Ascending aorta (tissue), 2 donors: ENCODE results near the gene SLC25A6. TPM values are rescaled to one million over a fixed set of nuclear protein-coding genes. Genes with fewer than 3 reads are reported as not detected.
"Not testable (repeated sequence)": the region's sequence is repeated elsewhere in the genome, so short reads cannot be mapped to it uniquely, and the experiment has no call there.

Experiments
- DNase-seq, 2 donors: peaks; one replicate each; pipeline ENCODE4 v3.0.0-alpha.2; 2019; ENCODE audit warnings: low spot score in 2 of 2
- H3K27ac ChIP-seq, 2 donors: fragments of 200-600 bp; sonication (generic); one replicate each; pipeline ENCODE4 v1.5.1; 2016 to 2017; ENCODE audit warnings: mild to moderate bottlenecking in 1 of 2
- H3K27me3 ChIP-seq: fragments of 200-600 bp; sonication (generic); one replicate; pipeline ENCODE4 v1.5.1; 2017
- H3K36me3 ChIP-seq, 2 donors: fragments of 200-600 bp; sonication (generic); one replicate each; pipeline ENCODE4 v1.5.1; 2016
- H3K4me1 ChIP-seq, 2 donors: fragments of 200-600 bp; sonication (generic); one replicate each; pipeline ENCODE4 v1.5.1; 2016 to 2017; ENCODE audit warnings: mild to moderate bottlenecking in 1 of 2
- H3K4me3 ChIP-seq, 2 donors: fragments of 200-600 bp; sonication (generic); one replicate each; pipeline ENCODE4 v1.5.1; 2016 to 2017; ENCODE audit warnings: mild to moderate bottlenecking in 1 of 2
- H3K9me3 ChIP-seq, 2 donors: fragments of 200-600 bp; sonication (generic); one replicate each; pipeline ENCODE4 v1.5.1; 2016
- intact Hi-C: fragments of 100-400 bp; cut with DNase I; formaldehyde crosslinking; loops from one replicate; pipeline ENCODE4 v1.15.1; 2023
- total RNA-seq: library from RNA; depleted of rRNA; stranded (reverse); fragments of >200 nt; gene quantifications from one replicate; pipeline ENCODE4 v1.1.0, GENCODE V29; 2016
- TF ChIP-seq, protein P1 (sequence below), 3 experiments: fragments of 200-600 bp in 2 of 3; fragments of 450-650 bp in 1 of 3; sonication (generic) in 2 of 3; IDR thresholded peaks; one replicate each; pipeline ENCODE4 v1.5.1; 2016 to 2019; ENCODE audit warnings: antibody characterized with exemption in 3 of 3, mild to moderate bottlenecking in 1 of 3, moderate library complexity in 1 of 3

SLC25A6 gene
- total RNA-seq, 1 donor from 2014 or later, result 535 TPM

DNA sequence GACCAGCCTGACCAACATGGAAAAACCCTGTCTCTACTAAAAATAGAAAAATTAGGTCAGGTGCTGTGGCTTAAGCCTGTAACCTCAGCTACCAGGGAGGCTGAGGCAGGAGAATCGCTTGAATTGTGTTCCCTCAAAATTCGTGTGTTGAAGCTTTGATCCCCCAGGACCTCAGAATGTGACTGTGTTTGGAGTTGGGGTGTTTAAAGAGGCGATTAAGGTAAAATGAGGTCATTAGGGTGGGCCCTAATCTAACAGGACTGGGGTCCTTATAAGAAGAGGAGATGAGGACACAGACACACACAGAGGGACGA is 23.6 kb downstream of the SLC25A6 start:
- H3K4me1 ChIP-seq, result no peaks in the 10 kb centered on the region
- peaks cover 4 to 16% of the 10 kb centered on the region in 2 donors for H3K36me3 ChIP-seq
- H3K4me3 ChIP-seq, result no peak overlapping the region
- H3K27ac ChIP-seq, result no peak overlapping the region
- intact Hi-C loops, result no loop called here
- TF ChIP-seq, protein P1, sequence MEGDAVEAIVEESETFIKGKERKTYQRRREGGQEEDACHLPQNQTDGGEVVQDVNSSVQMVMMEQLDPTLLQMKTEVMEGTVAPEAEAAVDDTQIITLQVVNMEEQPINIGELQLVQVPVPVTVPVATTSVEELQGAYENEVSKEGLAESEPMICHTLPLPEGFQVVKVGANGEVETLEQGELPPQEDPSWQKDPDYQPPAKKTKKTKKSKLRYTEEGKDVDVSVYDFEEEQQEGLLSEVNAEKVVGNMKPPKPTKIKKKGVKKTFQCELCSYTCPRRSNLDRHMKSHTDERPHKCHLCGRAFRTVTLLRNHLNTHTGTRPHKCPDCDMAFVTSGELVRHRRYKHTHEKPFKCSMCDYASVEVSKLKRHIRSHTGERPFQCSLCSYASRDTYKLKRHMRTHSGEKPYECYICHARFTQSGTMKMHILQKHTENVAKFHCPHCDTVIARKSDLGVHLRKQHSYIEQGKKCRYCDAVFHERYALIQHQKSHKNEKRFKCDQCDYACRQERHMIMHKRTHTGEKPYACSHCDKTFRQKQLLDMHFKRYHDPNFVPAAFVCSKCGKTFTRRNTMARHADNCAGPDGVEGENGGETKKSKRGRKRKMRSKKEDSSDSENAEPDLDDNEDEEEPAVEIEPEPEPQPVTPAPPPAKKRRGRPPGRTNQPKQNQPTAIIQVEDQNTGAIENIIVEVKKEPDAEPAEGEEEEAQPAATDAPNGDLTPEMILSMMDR (IDR thresholded peaks at IDR 0.05), result no peak
- H3K9me3 ChIP-seq, result no peaks in the 10 kb centered on the region
- no peaks in the 10 kb centered on the region for H3K27me3 ChIP-seq
- DNase-seq, result no peak

DNA sequence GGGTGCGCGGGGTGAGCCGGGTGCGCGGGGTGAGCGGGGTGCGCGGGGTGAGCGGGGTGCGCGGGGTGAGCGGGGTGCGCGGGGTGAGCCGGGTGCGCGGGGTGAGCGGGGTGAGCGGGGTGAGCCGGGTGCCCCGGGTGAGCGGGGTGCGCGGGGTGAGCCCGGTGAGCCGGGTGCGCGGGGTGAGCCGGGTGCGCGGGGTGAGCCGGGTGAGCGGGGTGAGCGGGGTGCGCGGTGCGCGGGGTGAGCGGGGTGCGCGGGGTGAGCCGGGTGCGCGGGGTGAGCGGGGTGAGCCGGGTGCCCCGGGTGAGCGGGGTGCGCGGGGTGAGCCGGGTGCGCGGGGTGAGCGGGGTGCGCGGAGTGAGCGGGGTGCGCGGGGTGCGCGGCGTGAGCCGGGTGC is 25.6 kb downstream of the SLC25A6 start:
- DNase-seq, intact Hi-C loops: not testable (repeated sequence)

DNA sequence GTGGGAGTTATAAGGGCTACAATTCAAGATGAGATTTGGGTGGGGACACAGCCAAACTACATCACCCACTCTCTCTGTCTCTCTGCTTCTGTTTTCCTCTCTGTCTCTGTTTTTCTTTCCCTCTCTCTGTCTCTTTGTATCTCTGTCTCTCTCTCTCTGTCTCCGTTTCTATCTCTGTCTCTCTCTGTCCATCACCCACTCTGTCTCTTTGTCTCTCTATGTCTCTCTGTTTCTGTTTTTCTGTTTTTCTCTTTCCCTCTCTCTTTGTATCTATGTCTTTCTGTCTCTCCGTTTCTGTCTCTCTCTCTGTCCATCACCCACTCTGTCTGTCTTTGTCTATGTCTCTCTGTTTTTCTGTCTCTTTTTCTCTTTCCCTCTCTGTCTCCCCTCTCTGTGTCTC is 30.0 kb downstream of the SLC25A6 start:
- TF ChIP-seq, protein P1 (IDR thresholded peaks at IDR 0.05), result no peak
- intact Hi-C loops, result no loop called here
- DNase-seq, result no peak
- Histone ChIP-seq H3K36me3 (peaks cover 4 to 36% of the 10 kb centered on the region in 2 donors), H3K9me3 (peaks cover 8 to 9% of the 10 kb centered on the region in 2 donors), H3K27me3 (no peaks in the 10 kb centered on the region), H3K4me1 (no peaks in the 10 kb centered on the region), H3K4me3 (no peak overlapping the region), H3K27ac (no peak overlapping the region)

More for the DNA sequence above, 25.6 kb downstream of the SLC25A6 start:
- H3K9me3 ChIP-seq, H3K4me3 ChIP-seq, H3K27me3 ChIP-seq, H3K27ac ChIP-seq, H3K4me1 ChIP-seq: not testable (repeated sequence)
- peaks cover 4 to 20% of the 10 kb centered on the region in 2 donors for H3K36me3 ChIP-seq

DNA sequence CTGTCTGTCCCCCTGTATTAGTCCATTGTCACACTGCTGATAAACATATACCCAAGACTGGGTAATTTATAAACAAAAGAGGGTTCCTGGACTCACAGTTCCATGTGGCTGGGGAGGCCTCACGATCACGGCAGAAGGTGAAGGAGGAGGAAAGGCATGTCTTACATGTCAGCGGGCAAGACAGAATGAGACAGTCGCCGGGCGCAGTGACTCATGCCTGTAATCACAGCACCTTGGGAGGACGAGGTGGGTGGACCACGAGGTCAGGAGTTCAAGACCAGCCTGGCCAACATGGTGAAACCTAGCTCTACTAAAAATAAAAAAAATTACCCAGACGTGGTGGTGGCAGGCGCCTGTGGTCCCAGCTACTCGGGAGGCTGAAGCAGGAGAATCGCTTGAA is 30.6 kb downstream of the SLC25A6 start:
- no peak for DNase-seq
- no peaks in the 10 kb centered on the region for H3K27me3 ChIP-seq
- TF ChIP-seq, protein P1 (IDR thresholded peaks at IDR 0.05), result no peak
- peaks cover 8 to 9% of the 10 kb centered on the region in 2 donors for H3K9me3 ChIP-seq
- H3K36me3 ChIP-seq, result peaks cover 4 to 36% of the 10 kb centered on the region in 2 donors
- no peak overlapping the region for H3K27ac ChIP-seq
- intact Hi-C loops, result no loop called here
- H3K4me3 ChIP-seq, result no peak overlapping the region
- H3K4me1 ChIP-seq, result no peaks in the 10 kb centered on the region

DNA sequence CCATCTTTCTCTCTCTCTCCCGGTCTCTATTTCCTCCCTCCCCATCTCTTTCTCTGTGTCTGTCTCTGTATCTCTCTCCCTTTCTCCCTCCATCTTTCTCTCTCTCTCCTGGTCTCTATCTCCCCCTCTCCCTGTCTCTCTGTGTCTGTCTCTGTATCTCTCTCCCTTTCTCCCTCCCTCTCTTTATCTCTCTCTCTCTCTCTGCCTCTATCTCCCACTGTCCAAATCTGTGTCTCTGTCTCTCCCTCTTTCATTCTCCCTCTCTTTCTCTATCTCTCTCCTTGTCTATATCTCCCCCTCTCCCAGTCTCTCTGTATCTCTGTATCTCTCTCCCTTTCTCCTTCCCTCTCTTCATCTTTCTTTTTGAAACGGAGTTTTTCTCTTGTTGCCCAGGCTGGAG is 31.7 kb downstream of the SLC25A6 start:
- intact Hi-C loops, result no loop called here

DNA sequence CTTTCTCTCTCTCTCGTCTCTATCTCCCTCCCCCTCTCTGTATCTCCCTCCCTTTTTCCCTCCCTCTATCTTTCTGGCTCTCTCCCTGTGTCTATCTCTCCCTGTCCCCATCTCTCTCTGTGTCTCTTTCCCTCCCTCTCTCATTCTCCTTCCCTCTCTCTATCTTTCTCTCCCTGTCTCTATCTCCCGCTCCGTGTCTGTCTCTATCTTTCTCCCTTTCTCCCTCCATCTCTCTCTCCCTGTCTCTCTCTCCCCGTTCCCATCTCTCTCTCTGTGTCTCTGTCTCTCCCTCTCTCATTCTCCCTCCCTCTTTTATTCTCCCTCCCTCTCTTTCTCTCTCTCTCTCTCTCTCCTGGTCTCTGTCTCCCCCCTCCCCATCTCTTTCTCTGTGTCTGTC is 32.4 kb downstream of the SLC25A6 start:
- Histone ChIP-seq H3K36me3 (peaks cover 4 to 30% of the 10 kb centered on the region in 2 donors), H3K27ac (no peak overlapping the region), H3K27me3 (no peaks in the 10 kb centered on the region), H3K9me3 (peaks cover 8 to 9% of the 10 kb centered on the region in 2 donors), H3K4me3 (no peak overlapping the region), H3K4me1 (no peaks in the 10 kb centered on the region)
- TF ChIP-seq, protein P1 (IDR thresholded peaks at IDR 0.05), result no peak
- intact Hi-C loops, result no loop called here
- no peak for DNase-seq

More for the DNA sequence above, 31.7 kb downstream of the SLC25A6 start:
- H3K4me1 ChIP-seq, result no peaks in the 10 kb centered on the region
- DNase-seq, result no peak
- no peaks in the 10 kb centered on the region for H3K27me3 ChIP-seq
- H3K9me3 ChIP-seq, result peaks cover 8 to 9% of the 10 kb centered on the region in 2 donors
- H3K36me3 ChIP-seq, result peaks cover 4 to 36% of the 10 kb centered on the region in 2 donors
- TF ChIP-seq, protein P1 (IDR thresholded peaks at IDR 0.05), result no peak
- no peak overlapping the region for H3K27ac ChIP-seq
- no peak overlapping the region for H3K4me3 ChIP-seq
